ENCODE results near the gene ZSCAN31.

The ZSCAN31 gene

GRCh38 chr6:28378644-28379043 lies 42.7 kb upstream of the ZSCAN31 start:
- Histone ChIP-seq H3K27ac (replicated peaks) (no peak overlapping the region), H3K27me3 (ENCODE audit: insufficient read depth, poor library complexity, severe bottlenecking) (no peaks in the 10 kb centered on the region), H3K4me3 (replicated peaks; ENCODE audit: insufficient read depth, low read length) (no peak overlapping the region)
- TF ChIP-seq CTCF (IDR thresholded peaks at IDR 0.05; ENCODE audit: insufficient read depth, low read length) (no peak), POLR2AphosphoS5 (IDR thresholded peaks at IDR 0.05; ENCODE audit: low read depth) (no peak), SPI1 (IDR thresholded peaks at IDR 0.05; ENCODE audit: borderline replicate concordance, low read depth) (no peak), REST (IDR thresholded peaks at IDR 0.05; ENCODE audit: insufficient replicate concordance, low read depth) (no peak), GABPA (IDR thresholded peaks at IDR 0.05; ENCODE audit: low read depth) (no peak)
- no peak for DNase-seq (ENCODE audit: low read depth in 1 of 2, low spot score in 1 of 2)

- no peak for TF ChIP-seq CTCF (IDR thresholded peaks at IDR 0.05; ENCODE audit: insufficient read depth, low read length)
- no peak for TF ChIP-seq POLR2AphosphoS5 (IDR thresholded peaks at IDR 0.05; ENCODE audit: low read depth)
- no peak for TF ChIP-seq SPI1 (IDR thresholded peaks at IDR 0.05; ENCODE audit: borderline replicate concordance, low read depth)
- no peak for TF ChIP-seq GABPA (IDR thresholded peaks at IDR 0.05; ENCODE audit: low read depth)
- no peak for TF ChIP-seq REST (IDR thresholded peaks at IDR 0.05; ENCODE audit: insufficient replicate concordance, low read depth)
- H3K27ac ChIP-seq (replicated peaks) = no peak overlapping the region
- no peak overlapping the region for H3K4me3 ChIP-seq (replicated peaks; ENCODE audit: insufficient read depth, low read length)
- no peak for DNase-seq (ENCODE audit: low read depth in 1 of 2, low spot score in 1 of 2)
- H3K27me3 ChIP-seq (ENCODE audit: insufficient read depth, poor library complexity, severe bottlenecking) = no peaks in the 10 kb centered on the region
These were observed 41.9 kb upstream of the ZSCAN31 start for GRCh38 chr6:28377879-28378278.

- DNase-seq (ENCODE audit: low read depth in 1 of 2, low spot score in 1 of 2) = no peak
- TF ChIP-seq CTCF (IDR thresholded peaks at IDR 0.05; ENCODE audit: insufficient read depth, low read length) = no peak
- TF ChIP-seq SPI1 (IDR thresholded peaks at IDR 0.05; ENCODE audit: borderline replicate concordance, low read depth) = no peak
- no peak for TF ChIP-seq REST (IDR thresholded peaks at IDR 0.05; ENCODE audit: insufficient replicate concordance, low read depth)
- TF ChIP-seq POLR2AphosphoS5 (IDR thresholded peaks at IDR 0.05; ENCODE audit: low read depth) = no peak
- TF ChIP-seq GABPA (IDR thresholded peaks at IDR 0.05; ENCODE audit: low read depth) = no peak
- H3K27me3 ChIP-seq (ENCODE audit: insufficient read depth, poor library complexity, severe bottlenecking) = no peaks in the 10 kb centered on the region
- H3K27ac ChIP-seq (replicated peaks) = no peak overlapping the region
- no peak overlapping the region for H3K4me3 ChIP-seq (replicated peaks; ENCODE audit: insufficient read depth, low read length)
These were observed 38.0 kb upstream of the ZSCAN31 start for GRCh38 chr6:28373925-28374324.

Measured in HL-60 (cell line).